Thyroid gland (tissue), 4 donors: ENCODE data around the gene GALNT9. TPM values are rescaled to one million over a fixed set of nuclear protein-coding genes. Genes with fewer than 3 reads are reported as not detected.

Source experiments
- DNase-seq, 2 donors: peaks; one replicate each; pipeline ENCODE4 v3.0.0-alpha.2; 2019
- H3K27ac ChIP-seq, 3 donors: fragments of 200-600 bp; sonication (generic); 1 replicate in 2 of 3; 2 replicates in 1 of 3; pipeline ENCODE4 v1.5.1; 2016 to 2019; ENCODE audit warnings: mild to moderate bottlenecking in 1 of 3, moderate library complexity in 1 of 3
- H3K27me3 ChIP-seq: fragments of 200-600 bp; sonication (generic); one replicate; pipeline ENCODE4 v1.5.1; 2019
- H3K36me3 ChIP-seq, 2 donors: fragments of 200-600 bp; sonication (generic); one replicate each; pipeline ENCODE4 v1.5.1; 2016 to 2019
- H3K4me1 ChIP-seq, 2 donors: fragments of 200-600 bp; sonication (generic); one replicate each; pipeline ENCODE4 v1.5.1; 2017 to 2019
- H3K4me3 ChIP-seq, 3 donors: fragments of 200-600 bp; sonication (generic); replicated peaks in 1 of 3; 1 replicate in 2 of 3; 2 replicates in 1 of 3; pipeline ENCODE4 v1.5.1; 2016; ENCODE audit warnings: mild to moderate bottlenecking in 1 of 3
- H3K9me3 ChIP-seq: fragments of 200-600 bp; sonication (generic); one replicate; pipeline ENCODE4 v1.5.1; 2017
- POLR2A ChIP-seq, 2 donors: fragments of 450-650 bp; IDR thresholded peaks; one replicate each; pipeline ENCODE4 v1.6.1; 2017; ENCODE audit warnings: antibody characterized with exemption in 2 of 2, mild to moderate bottlenecking in 2 of 2, moderate library complexity in 1 of 2
- WGBS, 2 donors: methylation state at CpG; one replicate each; pipeline ENCODE4 v1.1.5; 2017; 5-methylcytosine and 5-hydroxymethylcytosine counted together
- intact Hi-C: fragments of 100-400 bp; cut with DNase I; formaldehyde crosslinking; loops from one replicate; pipeline ENCODE4 v1.15.1; 2023
- total RNA-seq, 4 donors: library from RNA; depleted of rRNA; stranded (reverse); fragments of >200 nt; gene quantifications; one replicate each; pipeline ENCODE4 v1.2.3, GENCODE V29; 2016
- TF ChIP-seq, protein P1 (sequence below), 6 experiments: fragments of 200-600 bp in 3 of 6; fragments of 450-650 bp in 3 of 6; sonication (generic) in 3 of 6; IDR thresholded peaks; one replicate each; pipeline ENCODE4 v1.5.1; 2016 to 2019; ENCODE audit warnings: antibody characterized with exemption in 6 of 6, mild to moderate bottlenecking in 2 of 6, inconsistent platforms in 1 of 6, moderate library complexity in 1 of 6

GALNT9 gene
- total RNA-seq, 4 donors from 2014 or later, result 2.2 to 29.2 (median 15.9) TPM

DNA sequence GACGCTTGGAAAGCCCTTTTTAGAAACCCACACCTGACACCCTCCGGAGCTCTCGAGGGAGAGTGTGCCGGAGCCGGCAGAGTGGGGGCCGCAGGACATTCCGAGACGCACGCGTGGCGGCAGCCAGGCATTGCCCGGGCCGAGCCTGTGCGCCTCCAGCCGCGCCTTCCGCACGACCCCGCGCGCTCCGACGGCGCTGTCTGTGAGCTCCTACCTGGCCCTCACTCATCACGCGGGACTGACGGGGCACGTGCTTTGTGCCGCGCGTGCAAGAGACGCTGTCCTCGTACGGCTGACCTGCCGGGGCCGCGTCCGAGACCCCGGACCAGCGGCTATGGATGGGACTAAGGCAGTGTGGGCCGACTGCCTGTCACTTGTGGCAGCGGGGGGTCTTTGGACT lies 5.2 kb downstream of the GALNT9 start:
- 89 to 94% methylated on average over 22 to 39 of the region's 42 CpGs for WGBS, 2 donors
- intact Hi-C loops, result loop anchor here (10.0 kb wide), 1 partner anchor 49 kb away; no protein-coding TSS in a partner anchor

DNA sequence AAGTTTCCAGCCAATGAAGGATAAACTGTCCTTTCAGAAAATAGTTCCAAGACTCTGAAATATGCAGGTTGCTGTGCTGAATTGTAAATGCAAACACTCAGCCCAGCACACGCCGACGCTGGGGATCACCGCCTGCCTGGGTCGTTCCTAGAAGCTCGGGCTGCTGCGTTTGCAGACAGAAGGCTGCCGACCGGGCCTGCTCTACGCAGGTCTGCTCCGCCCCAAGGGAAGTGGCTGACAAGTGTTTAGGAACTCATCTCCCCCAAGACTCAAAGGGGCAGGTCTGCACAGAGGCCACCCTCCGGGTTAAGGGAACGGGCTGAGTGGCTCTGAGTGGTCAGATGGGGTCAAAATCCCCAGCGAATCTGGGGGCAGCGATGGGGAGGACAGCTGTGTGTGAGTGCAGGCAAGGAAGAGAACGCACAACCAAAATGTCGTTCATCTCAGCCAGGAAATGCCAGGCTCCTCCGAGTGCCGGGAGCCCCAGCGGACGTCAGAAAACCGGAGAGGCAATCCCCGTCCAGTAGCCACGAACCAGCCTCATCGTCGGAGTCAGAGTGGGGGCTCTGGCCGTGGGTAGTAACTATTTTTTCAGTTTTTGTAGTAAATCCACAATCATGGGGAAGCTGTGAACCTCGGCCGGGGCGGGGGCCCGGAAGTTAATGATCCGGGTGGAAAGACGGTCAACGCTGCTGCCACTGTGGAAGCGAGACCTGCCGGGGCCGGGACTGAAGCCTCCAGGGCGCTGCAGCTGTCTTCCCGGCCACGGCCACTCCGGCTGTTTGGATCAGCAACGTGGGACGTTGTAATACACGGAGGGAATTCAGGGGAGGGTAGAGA lies 6.0 kb downstream of the GALNT9 start:
- Histone ChIP-seq H3K4me1 (peaks cover 35 to 57% of the 10 kb centered on the region in 2 donors), H3K36me3 (no peaks in the 10 kb centered on the region), H3K27ac (no peak overlapping the region), H3K27me3 (no peaks in the 10 kb centered on the region), H3K9me3 (no peaks in the 10 kb centered on the region), H3K4me3 (no peak overlapping the region)
- no peak for TF ChIP-seq POLR2A (IDR thresholded peaks at IDR 0.05)
- TF ChIP-seq, protein P1, sequence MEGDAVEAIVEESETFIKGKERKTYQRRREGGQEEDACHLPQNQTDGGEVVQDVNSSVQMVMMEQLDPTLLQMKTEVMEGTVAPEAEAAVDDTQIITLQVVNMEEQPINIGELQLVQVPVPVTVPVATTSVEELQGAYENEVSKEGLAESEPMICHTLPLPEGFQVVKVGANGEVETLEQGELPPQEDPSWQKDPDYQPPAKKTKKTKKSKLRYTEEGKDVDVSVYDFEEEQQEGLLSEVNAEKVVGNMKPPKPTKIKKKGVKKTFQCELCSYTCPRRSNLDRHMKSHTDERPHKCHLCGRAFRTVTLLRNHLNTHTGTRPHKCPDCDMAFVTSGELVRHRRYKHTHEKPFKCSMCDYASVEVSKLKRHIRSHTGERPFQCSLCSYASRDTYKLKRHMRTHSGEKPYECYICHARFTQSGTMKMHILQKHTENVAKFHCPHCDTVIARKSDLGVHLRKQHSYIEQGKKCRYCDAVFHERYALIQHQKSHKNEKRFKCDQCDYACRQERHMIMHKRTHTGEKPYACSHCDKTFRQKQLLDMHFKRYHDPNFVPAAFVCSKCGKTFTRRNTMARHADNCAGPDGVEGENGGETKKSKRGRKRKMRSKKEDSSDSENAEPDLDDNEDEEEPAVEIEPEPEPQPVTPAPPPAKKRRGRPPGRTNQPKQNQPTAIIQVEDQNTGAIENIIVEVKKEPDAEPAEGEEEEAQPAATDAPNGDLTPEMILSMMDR (IDR thresholded peaks at IDR 0.05), result no peak
- DNase-seq, result peak in 1 of 2 donors; percentile 23
- intact Hi-C loops, result loop anchor here (10.0 kb wide), 1 partner anchor 49 kb away; no protein-coding TSS in a partner anchor
- WGBS, 2 donors, result 39 to 45% methylated on average over 33 to 44 of the region's 44 CpGs

More for the DNA sequence above, 5.2 kb downstream of the GALNT9 start:
- Histone ChIP-seq H3K9me3 (no peaks in the 10 kb centered on the region), H3K4me1 (peaks cover 42 to 64% of the 10 kb centered on the region in 2 donors), H3K27ac (no peak overlapping the region), H3K4me3 (no peak overlapping the region), H3K27me3 (no peaks in the 10 kb centered on the region), H3K36me3 (no peaks in the 10 kb centered on the region)
- TF ChIP-seq, protein P1 (IDR thresholded peaks at IDR 0.05), result no peak
- no peak for TF ChIP-seq POLR2A (IDR thresholded peaks at IDR 0.05)
- DNase-seq, result no peak

DNA sequence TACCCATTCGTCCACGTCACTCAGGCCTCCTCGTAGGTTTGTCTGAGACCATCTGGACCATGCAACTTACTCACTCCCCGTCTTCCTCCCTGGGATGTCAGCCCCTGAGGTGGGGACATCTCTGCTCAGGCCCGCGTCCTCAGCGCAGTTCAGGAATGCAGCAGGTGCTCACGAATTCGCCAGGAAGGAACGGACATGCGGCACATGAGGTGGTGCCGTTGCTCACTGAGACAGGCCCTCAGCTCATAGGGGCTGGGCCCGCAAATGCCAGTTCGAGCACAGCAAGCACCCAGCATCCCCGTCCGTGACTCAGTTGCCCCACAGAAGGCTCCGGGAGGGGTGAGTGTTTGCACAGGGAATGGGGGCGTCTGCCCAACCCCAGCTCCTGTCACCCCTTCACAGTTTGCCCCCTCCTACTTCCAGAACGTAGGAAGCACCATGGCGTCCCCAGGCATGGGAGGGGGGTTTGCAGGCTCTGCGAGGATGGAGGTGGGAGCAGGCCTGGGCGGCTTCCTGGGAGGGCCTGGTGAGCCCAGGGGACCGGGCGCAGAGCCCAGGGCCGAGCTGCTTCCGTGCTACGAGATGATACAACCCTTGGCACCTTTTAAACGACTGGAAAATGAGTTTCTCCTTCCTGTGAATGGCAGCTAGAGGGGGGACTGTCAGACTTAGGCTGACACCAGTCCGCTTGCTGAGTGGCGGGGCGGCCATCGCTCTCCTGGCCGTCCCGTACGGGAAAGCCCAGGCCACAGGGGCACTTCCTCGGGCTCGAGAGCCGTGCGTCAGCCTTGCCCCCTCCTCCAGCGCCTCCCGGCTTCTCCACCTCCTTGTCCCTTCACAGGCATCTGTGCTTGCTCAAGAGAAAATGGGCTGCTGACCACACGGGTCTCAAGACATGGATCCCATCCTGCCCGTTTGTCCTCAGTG lies 6.9 kb downstream of the GALNT9 start:
- TF ChIP-seq, protein P1 (IDR thresholded peaks at IDR 0.05), result no peak
- TF ChIP-seq POLR2A (IDR thresholded peaks at IDR 0.05), result no peak
- Histone ChIP-seq H3K36me3 (no peaks in the 10 kb centered on the region), H3K9me3 (no peaks in the 10 kb centered on the region), H3K4me3 (no peak overlapping the region), H3K4me1 (peaks cover 26 to 48% of the 10 kb centered on the region in 2 donors), H3K27ac (no peak overlapping the region), H3K27me3 (no peaks in the 10 kb centered on the region)
- intact Hi-C loops, result loop anchor here (10.0 kb wide), 1 partner anchor 48 kb away; no protein-coding TSS in a partner anchor
- 65 to 68% methylated on average over 35 to 38 of the region's 43 CpGs for WGBS, 2 donors
- no peak for DNase-seq

DNA sequence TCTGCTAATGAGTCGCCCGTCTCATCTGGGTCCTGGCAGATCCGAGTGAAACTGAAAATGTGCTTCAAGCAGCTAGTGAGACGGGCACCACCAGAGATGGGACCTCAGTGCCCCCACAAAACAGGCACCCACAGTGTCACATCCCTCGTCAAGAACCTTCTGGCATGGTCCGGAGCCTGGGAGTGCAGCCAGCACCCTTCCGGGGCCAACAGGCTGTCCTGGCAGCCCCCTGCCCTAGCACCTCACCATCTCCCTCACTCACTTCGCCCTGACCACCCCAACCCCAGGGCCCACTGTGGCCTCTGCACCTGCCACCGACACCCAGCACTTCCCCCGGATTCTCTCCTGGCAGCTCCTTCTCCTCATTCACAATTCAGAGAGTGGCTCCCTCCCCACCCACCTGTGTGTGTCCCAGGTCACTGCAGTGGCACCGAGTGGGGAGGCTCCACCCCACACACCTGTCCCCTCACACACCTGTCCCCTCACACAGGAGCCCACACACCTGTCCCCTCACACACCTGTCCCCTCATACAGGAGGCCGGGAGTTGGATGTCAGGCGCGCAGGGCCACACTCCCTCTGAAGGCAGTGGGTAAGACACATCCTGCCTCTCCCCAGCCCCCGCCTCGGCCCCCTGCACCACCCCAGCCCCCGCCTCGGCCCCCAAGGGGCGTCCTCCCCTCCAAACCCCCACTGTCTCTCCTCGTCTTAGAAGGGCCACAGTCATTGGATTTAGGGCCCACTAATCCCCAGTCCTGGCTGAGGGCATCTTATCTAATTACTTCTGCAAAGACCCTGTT lies 7.9 kb downstream of the GALNT9 start:
- no peak for DNase-seq
- Histone ChIP-seq H3K4me3 (no peak overlapping the region), H3K27me3 (no peaks in the 10 kb centered on the region)

More for the DNA sequence above, 7.9 kb downstream of the GALNT9 start:
- 88 to 89% methylated on average over 18 to 20 of the region's 20 CpGs for WGBS, 2 donors
- no peaks in the 10 kb centered on the region for H3K36me3 ChIP-seq
- TF ChIP-seq, protein P1 (IDR thresholded peaks at IDR 0.05), result no peak
- H3K27ac ChIP-seq, result no peak overlapping the region
- intact Hi-C loops, result loop anchor here (10.0 kb wide), 1 partner anchor 47 kb away; no protein-coding TSS in a partner anchor
- no peaks in the 10 kb centered on the region for H3K9me3 ChIP-seq
- H3K4me1 ChIP-seq, result peaks cover 18 to 38% of the 10 kb centered on the region in 2 donors
